Upper lobe of left lung (tissue), 4 donors: ENCODE data around the gene CCBE1.

ENCODE experiments used
- CTCF ChIP-seq, 6 experiments: fragments of 450-650 bp in 4 of 6; fragments of 200-600 bp in 2 of 6; sonication (generic) in 2 of 6; IDR thresholded peaks; one replicate each; pipeline ENCODE4 v1.5.1; 2016 to 2019; ENCODE audit warnings: antibody characterized with exemption in 6 of 6
- EP300 ChIP-seq, 4 donors: sonication (generic); formaldehyde crosslinking; IDR thresholded peaks; one replicate each; pipeline ENCODE4 v1.5.1; 2017; ENCODE audit warnings: antibody characterized with exemption in 4 of 4, control low read depth in 2 of 4
- POLR2A ChIP-seq, 4 donors: fragments of 450-650 bp; IDR thresholded peaks; one replicate each; pipeline ENCODE4 v1.5.1; 2016 to 2017; ENCODE audit warnings: antibody characterized with exemption in 4 of 4, mild to moderate bottlenecking in 2 of 4

- TF ChIP-seq CTCF (IDR thresholded peaks at IDR 0.05): no peak
- TF ChIP-seq POLR2A (IDR thresholded peaks at IDR 0.05): no peak
- TF ChIP-seq EP300 (IDR thresholded peaks at IDR 0.05): no peak
Observed at GRCh38 chr18:59721211-59721610, 24.0 kb upstream of the CCBE1 start.
